ENCODE measurements around the gene SETD2. TPM values are rescaled to one million over a fixed set of nuclear protein-coding genes. Genes with fewer than 3 reads are reported as not detected.

SETD2 gene
- total and polyA plus RNA-seq, 2 experiments from 2014 or later: 16.7 to 45.2 TPM

GRCh38 chr3:47149339-47149933, 14.5 kb downstream of the SETD2 start:
- Histone ChIP-seq H3K27ac (ENCODE audit: low read depth) (no peak overlapping the region), H3K4me1 (ENCODE audit: insufficient read depth) (peaks cover 24% of the 10 kb centered on the region), H3K79me2 (replicated peaks; ENCODE audit: insufficient read depth) (peaks cover 100% of the 10 kb centered on the region), H4K20me1 (replicated peaks; ENCODE audit: insufficient read depth) (peaks cover 30% of the 10 kb centered on the region), H3K4me2 (no peak overlapping the region), H3K4me3 (no peak overlapping the region), H2AFZ (no peak overlapping the region), H3K27me3 (ENCODE audit: insufficient read depth) (no peaks in the 10 kb centered on the region), H3K9me2 (ENCODE audit: insufficient read depth) (no peaks in the 10 kb centered on the region), H3K36me3 (ENCODE audit: insufficient read depth) (no peaks in the 10 kb centered on the region), H3F3A (replicated peaks; ENCODE audit: low read depth) (peaks cover 2% of the 10 kb centered on the region; the same call in 1 of the 2 replicates)
- no peaks in the 10 kb centered on the region for H3K9me3 Mint-ChIP-seq
- no peak overlapping the region for H3K4me3 Mint-ChIP-seq
- peaks cover 2% of the 10 kb centered on the region for H3K27me3 Mint-ChIP-seq (ENCODE audit: insufficient read depth, low read depth, poor library complexity)
- DNase-seq (ENCODE audit: low spot score) (no peak), ATAC-seq (no peak; the same call in 1 of the 3 replicates)
- H3K4me1 Mint-ChIP-seq: peaks cover 22% of the 10 kb centered on the region
- TF ChIP-seq REST (IDR thresholded peaks at IDR 0.05; ENCODE audit: unreplicated experiment) (no peak), NANOG (IDR thresholded peaks at IDR 0.05; ENCODE audit: borderline replicate concordance) (no peak), ZNF114 (CRISPR knock-in tag; IDR thresholded peaks at IDR 0.05) (no peak), EZH2 (IDR thresholded peaks at IDR 0.05; ENCODE audit: low read depth, unreplicated experiment) (no peak), POLR2AphosphoS5 (IDR thresholded peaks at IDR 0.05; ENCODE audit: low read depth) (no peak), CREB1 (CRISPR knock-in tag; IDR thresholded peaks at IDR 0.05; ENCODE audit: low read depth) (no peak), ZNF462 (CRISPR knock-in tag; IDR thresholded peaks at IDR 0.05) (no peak), CTCF (conservative IDR thresholded peaks at IDR 0.05; ENCODE audit: low read depth in 2 of 2) (no peak), ETS1 (IDR thresholded peaks at IDR 0.05) (no peak), EZH2phosphoT487 (IDR thresholded peaks at IDR 0.05; ENCODE audit: unreplicated experiment) (no peak), ZNF331 (CRISPR knock-in tag; IDR thresholded peaks at IDR 0.05; ENCODE audit: low read depth) (no peak), STAT1 (IDR thresholded peaks at IDR 0.05; ENCODE audit: unreplicated experiment) (no peak), JUNB (IDR thresholded peaks at IDR 0.05; ENCODE audit: unreplicated experiment) (no peak)
- H3K27ac Mint-ChIP-seq: no peak overlapping the region
- H3K36me3 Mint-ChIP-seq (ENCODE audit: low read depth): peaks cover 3% of the 10 kb centered on the region; the same call in 2 of the 3 replicates

All from GM23338 (cell line).